HCT116 (cell line): Measurements from ENCODE around the gene ZSCAN5B. TPM values are rescaled to one million over a fixed set of nuclear protein-coding genes. Genes with fewer than 3 reads are reported as not detected.
A peak's percentile ranks its signal among the peaks of the same experiment; 100 is the strongest.
"Not testable (repeated sequence)": the region's sequence is repeated elsewhere in the genome, so short reads cannot be mapped to it uniquely, and the experiment has no call there.

Experiments used
- ATAC-seq: fragments of 200-7000 bp; cut with Tn5 transposase; 2 replicates; pipeline ENCODE4 v1.9.1; 2020; ENCODE audit warnings: mild to moderate bottlenecking, moderate library complexity
- Bru-seq: library from RNA; stranded (reverse); fragments of 400-500 nt; gene quantifications from one replicate; lab custom pipeline; 2021; lab: Mats Ljungman, UMichigan
- BruChase-seq, 2 experiments: library from RNA; stranded (reverse); fragments of 400-500 nt; gene quantifications; one replicate each; lab custom pipeline; 2021; lab: Mats Ljungman, UMichigan
- BruUV-seq: library from RNA; stranded (reverse); fragments of 400-500 nt; replicated peaks from 2 replicates; lab custom pipeline; 2021; lab: Mats Ljungman, UMichigan
- CTCF ChIA-PET: fragments of 300-600 bp; sonication (Branson Sonifier 250); formaldehyde crosslinking; loops from one replicate; lab custom pipeline; 2021; ENCODE audit warnings: antibody characterized with exemption; lab: Charles Lee
- POLR2A ChIA-PET: fragments of 300-600, 350-600 bp; sonication (Branson Sonifier 250); formaldehyde crosslinking; loops from one replicate; lab custom pipeline; 2021; ENCODE audit warnings: antibody characterized with exemption; lab: Charles Lee
- RAD21 ChIA-PET, 2 experiments: fragments of 300-600 bp; sonication (Branson Sonifier 250); formaldehyde crosslinking; loops; one replicate each; lab custom pipeline; 2023; ENCODE audit warnings: low total read pairs in 2 of 2; ENCODE audit not compliant: uncharacterized antibody in 2 of 2, unreplicated experiment in 2 of 2, low non-redundant PET in 1 of 2; lab: Charles Lee
- DNase-seq: peaks from one replicate; pipeline ENCODE4 v3.0.0-alpha.2; 2010; ENCODE audit warnings: low read depth, low spot score
- H2AFZ ChIP-seq: fragments of 200-600 bp; shearing (Covaris generic), sonication (generic); 2 replicates; pipeline ENCODE4 v1.6.1; 2017; ENCODE audit warnings: low read depth, mixed run types, mixed read lengths, antibody characterized with exemption, low read length; ENCODE audit not compliant: poor library complexity, severe bottlenecking
- H3K27ac ChIP-seq: 2 replicates; pipeline ENCODE4 v1.5.1; 2012; ENCODE audit warnings: low read depth, low read length
- H3K27me3 ChIP-seq: fragments of 200-600 bp; sonication (generic); 2 replicates; pipeline ENCODE4 v1.6.1; 2016; ENCODE audit warnings: mixed run types, low read length, mixed read lengths; ENCODE audit not compliant: insufficient read depth
- H3K36me3 ChIP-seq, 2 experiments: fragments of 200-500 bp in 1 of 2; fragments of 200-600 bp in 1 of 2; sonication (Bioruptor generic) in 1 of 2; sonication (generic) in 1 of 2; 2 replicates each; pipeline versions ENCODE4 v1.5.1 to v1.6.1; 2014 to 2016; ENCODE audit warnings: low read length in 2 of 2, inconsistent platforms in 1 of 2, mixed read lengths in 1 of 2, mixed run types in 1 of 2; ENCODE audit not compliant: insufficient read depth in 2 of 2, control insufficient read depth in 1 of 2
- H3K4me1 ChIP-seq, 2 experiments: fragments of 200-600 bp in 1 of 2; sonication (generic) in 1 of 2; 2 replicates each; pipeline versions ENCODE4 v1.5.1 to v1.6.1; 2012 to 2017; ENCODE audit warnings: low read length in 2 of 2, inconsistent platforms in 1 of 2, mild to moderate bottlenecking in 1 of 2, mixed read lengths in 1 of 2, mixed run types in 1 of 2, moderate library complexity in 1 of 2; ENCODE audit not compliant: insufficient read depth in 2 of 2, control insufficient read depth in 1 of 2
- H3K4me2 ChIP-seq: fragments of 200-600 bp; sonication (generic); 2 replicates; pipeline ENCODE4 v1.6.1; 2017; ENCODE audit warnings: mixed run types, low read length, mixed read lengths
- H3K4me3 ChIP-seq, 2 experiments: fragments of 200-600 bp in 1 of 2; sonication (generic) in 1 of 2; replicated peaks in 1 of 2; 2 replicates each; pipeline ENCODE4 v1.5.1; 2011 to 2016; ENCODE audit warnings: low read length in 2 of 2, control low read depth in 1 of 2, low read depth in 1 of 2, mild to moderate bottlenecking in 1 of 2, mixed read lengths in 1 of 2, mixed run types in 1 of 2
- H3K79me2 ChIP-seq: fragments of 200-600 bp; sonication (generic); 2 replicates; pipeline ENCODE4 v1.6.1; 2017; ENCODE audit warnings: mild to moderate bottlenecking, mixed run types, low read length, moderate library complexity, mixed read lengths; ENCODE audit not compliant: insufficient read depth
- H3K9ac ChIP-seq: fragments of 200-600 bp; sonication (generic); 2 replicates; pipeline ENCODE4 v1.6.1; 2016; ENCODE audit warnings: low read length, mixed read lengths
- H3K9me2 ChIP-seq: fragments of 200-600 bp; sonication (generic), shearing (Covaris generic); 2 replicates; pipeline ENCODE4 v1.6.1; 2017; ENCODE audit warnings: mixed run types, mild to moderate bottlenecking, moderate library complexity; ENCODE audit not compliant: insufficient read depth
- H3K9me3 ChIP-seq, 2 experiments: fragments of 200-500 bp in 1 of 2; fragments of 200-600 bp in 1 of 2; sonication (Bioruptor generic) in 1 of 2; sonication (generic) in 1 of 2; 2 replicates each; pipeline ENCODE4 v1.6.1; 2014 to 2017; ENCODE audit warnings: low read length in 2 of 2, mixed read lengths in 2 of 2, inconsistent platforms in 1 of 2, low read depth in 1 of 2, mild to moderate bottlenecking in 1 of 2, mixed run types in 1 of 2, moderate library complexity in 1 of 2; ENCODE audit not compliant: control insufficient read depth in 1 of 2, insufficient read depth in 1 of 2
- H4K20me1 ChIP-seq: fragments of 200-600 bp; sonication (generic), shearing (Covaris generic); 2 replicates; pipeline ENCODE4 v1.6.1; 2017; ENCODE audit warnings: mixed run types, mild to moderate bottlenecking, moderate library complexity; ENCODE audit not compliant: insufficient read depth
- intact Hi-C: fragments of 100-400 bp; cut with micrococcal nuclease; formaldehyde crosslinking; loops from 2 replicates; pipeline ENCODE4 v1.10.0; 2022
- long read RNA-seq: library from polyadenylated mRNA; unstranded; transcript quantifications from one replicate; pipeline ENCODE4 v2.0.0, GENCODE V29; 2021; ENCODE audit not compliant: unreplicated experiment
- polyA plus RNA-seq: library from polyadenylated mRNA; unstranded; fragments of >200 nt; gene quantifications from 2 replicates; pipeline ENCODE4 v1.2.1, GENCODE V29; 2012; ENCODE audit warnings: missing spikeins
- total RNA-seq: library from RNA; stranded (reverse); gene quantifications from one replicate; pipeline ENCODE4 v1.2.1, GENCODE V29; 2021; ENCODE audit not compliant: unreplicated experiment
- TF ChIP-seq, protein P1 (sequence below), 3 experiments: fragments of 200-600 bp in 1 of 3; sonication (generic) in 1 of 3; IDR thresholded peaks in 2 of 3; conservative IDR thresholded peaks in 1 of 3; 2 replicates each; pipeline ENCODE4 v1.5.1; 2012 to 2017; ENCODE audit warnings: low read depth in 2 of 3, low read length in 2 of 3, antibody characterized with exemption in 1 of 3, borderline replicate concordance in 1 of 3, control low read depth in 1 of 3, mild to moderate bottlenecking in 1 of 3, mixed read lengths in 1 of 3, mixed run types in 1 of 3, moderate library complexity in 1 of 3; ENCODE audit not compliant: insufficient read depth in 1 of 3

Gene ZSCAN5B, protein sequence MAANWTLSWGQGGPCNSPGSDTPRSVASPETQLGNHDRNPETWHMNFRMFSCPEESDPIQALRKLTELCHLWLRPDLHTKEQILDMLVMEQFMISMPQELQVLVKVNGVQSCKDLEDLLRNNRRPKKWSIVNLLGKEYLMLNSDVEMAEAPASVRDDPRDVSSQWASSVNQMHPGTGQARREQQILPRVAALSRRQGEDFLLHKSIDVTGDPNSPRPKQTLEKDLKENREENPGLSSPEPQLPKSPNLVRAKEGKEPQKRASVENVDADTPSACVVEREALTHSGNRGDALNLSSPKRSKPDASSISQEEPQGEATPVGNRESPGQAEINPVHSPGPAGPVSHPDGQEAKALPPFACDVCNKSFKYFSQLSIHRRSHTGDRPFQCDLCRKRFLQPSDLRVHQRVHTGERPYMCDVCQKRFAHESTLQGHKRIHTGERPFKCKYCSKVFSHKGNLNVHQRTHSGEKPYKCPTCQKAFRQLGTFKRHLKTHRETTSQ
- total RNA-seq (not detected), Bru-seq, nascent RNA (not detected), BruChase-seq, experiment 1, labeled RNA remaining after a 6-hour chase (percentile 9 among the genes with signal in this experiment), BruChase-seq, experiment 2, labeled RNA remaining after a 2-hour chase (not detected)
- polyA plus RNA-seq: not detected in 2 replicates
- long read RNA-seq: 0 reads

DNA sequence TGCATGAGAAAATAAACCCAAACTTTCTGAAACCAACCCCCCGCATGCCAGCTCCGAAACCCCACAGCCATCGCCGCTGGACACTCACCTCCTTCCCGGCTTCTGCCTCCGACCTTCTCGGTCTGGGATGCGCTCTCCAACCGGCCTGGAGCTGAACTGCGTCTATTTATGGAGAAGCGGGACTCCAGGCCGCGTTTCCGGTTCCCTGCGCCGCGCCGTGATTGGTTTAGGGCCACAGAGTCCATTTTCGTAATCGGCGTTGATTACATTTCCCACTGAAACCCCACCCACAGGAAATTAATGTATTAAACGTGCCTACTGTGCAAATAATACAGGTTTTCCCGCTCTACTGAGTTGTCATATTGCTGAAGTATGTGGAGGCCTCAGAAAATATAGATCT, at the start of gene ZSCAN5B:
TSS of gene ZSCAN5B (minus strand) at position 138 of the 400 bp plus-strand sequence. CDS start 4,731 bp downstream, outside the sequence.
- CTCF ChIA-PET, BruUV-seq, H3K27me3 ChIP-seq: not testable (repeated sequence)

DNA sequence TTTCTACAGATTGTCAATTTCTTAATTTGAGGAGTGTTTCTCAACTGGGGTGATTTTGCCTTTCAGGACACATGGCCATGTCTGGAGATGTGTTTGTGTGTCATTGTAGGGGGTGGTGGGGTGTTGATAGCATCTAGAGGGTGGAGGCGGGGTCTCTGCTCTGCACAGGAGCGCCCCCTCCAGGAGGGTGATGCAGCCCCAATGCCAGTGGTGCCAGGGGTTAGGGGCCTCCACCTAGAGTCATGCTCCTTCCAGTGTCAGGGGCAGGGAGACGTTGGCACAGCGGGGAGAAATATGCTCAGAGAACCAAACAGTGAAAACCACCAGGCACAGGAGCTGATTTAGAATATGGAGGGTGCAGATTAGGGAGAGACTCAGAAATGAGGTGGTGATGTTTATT, 48.2 kb upstream of the ZSCAN5B start:
- BruUV-seq, RAD21 ChIA-PET, ATAC-seq, H3K9me3 ChIP-seq, H3K4me2 ChIP-seq, H3K4me1 ChIP-seq, POLR2A ChIA-PET, DNase-seq, H3K36me3 ChIP-seq, H3K27ac ChIP-seq, H3K9me2 ChIP-seq, H2AFZ ChIP-seq, CTCF ChIA-PET, H3K27me3 ChIP-seq, H3K4me3 ChIP-seq, intact Hi-C loops, H3K79me2 ChIP-seq, H4K20me1 ChIP-seq, H3K9ac ChIP-seq: not testable (repeated sequence)
- TF ChIP-seq, protein P1, sequence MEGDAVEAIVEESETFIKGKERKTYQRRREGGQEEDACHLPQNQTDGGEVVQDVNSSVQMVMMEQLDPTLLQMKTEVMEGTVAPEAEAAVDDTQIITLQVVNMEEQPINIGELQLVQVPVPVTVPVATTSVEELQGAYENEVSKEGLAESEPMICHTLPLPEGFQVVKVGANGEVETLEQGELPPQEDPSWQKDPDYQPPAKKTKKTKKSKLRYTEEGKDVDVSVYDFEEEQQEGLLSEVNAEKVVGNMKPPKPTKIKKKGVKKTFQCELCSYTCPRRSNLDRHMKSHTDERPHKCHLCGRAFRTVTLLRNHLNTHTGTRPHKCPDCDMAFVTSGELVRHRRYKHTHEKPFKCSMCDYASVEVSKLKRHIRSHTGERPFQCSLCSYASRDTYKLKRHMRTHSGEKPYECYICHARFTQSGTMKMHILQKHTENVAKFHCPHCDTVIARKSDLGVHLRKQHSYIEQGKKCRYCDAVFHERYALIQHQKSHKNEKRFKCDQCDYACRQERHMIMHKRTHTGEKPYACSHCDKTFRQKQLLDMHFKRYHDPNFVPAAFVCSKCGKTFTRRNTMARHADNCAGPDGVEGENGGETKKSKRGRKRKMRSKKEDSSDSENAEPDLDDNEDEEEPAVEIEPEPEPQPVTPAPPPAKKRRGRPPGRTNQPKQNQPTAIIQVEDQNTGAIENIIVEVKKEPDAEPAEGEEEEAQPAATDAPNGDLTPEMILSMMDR (IDR thresholded peaks at IDR 0.05 in 2 of 3, conservative IDR thresholded peaks at IDR 0.05 in 1 of 3; ENCODE audit: borderline replicate concordance in 1 of 3, insufficient read depth in 1 of 3, low read depth in 2 of 3, low read length in 2 of 3): peak in 2 of 3 experiments; percentile 8 to 22; a peak in 2 of 6 replicates

More for the DNA sequence above, at the start of gene ZSCAN5B:
- H3K36me3 ChIP-seq, H2AFZ ChIP-seq, H3K4me1 ChIP-seq, H3K9me2 ChIP-seq, H3K27ac ChIP-seq, H3K4me3 ChIP-seq, intact Hi-C loops, H4K20me1 ChIP-seq, H3K4me2 ChIP-seq, RAD21 ChIA-PET, DNase-seq, POLR2A ChIA-PET, H3K79me2 ChIP-seq, ATAC-seq, H3K9ac ChIP-seq, H3K9me3 ChIP-seq: not testable (repeated sequence)
